NB4 (cell line): ENCODE measurements around the gene POT1.

Source experiments
- CTCF ChIP-seq: IDR thresholded peaks from one replicate; pipeline ENCODE4 v1.5.1; 2012; ENCODE audit warnings: low read depth, low read length
- POLR2A ChIP-seq: IDR thresholded peaks from 2 replicates; pipeline ENCODE4 v1.6.1; 2011; ENCODE audit warnings: mild to moderate bottlenecking; ENCODE audit not compliant: insufficient read length; ENCODE audit errors: extremely low read depth

GRCh38 chr7:124915242-124915641, 14.4 kb downstream of the POT1 start:
- TF ChIP-seq CTCF (no peak), POLR2A (no peak)
